EH (cell line): ENCODE measurements around the gene SLAMF7.

ENCODE experiments used
- DNase-seq: peaks from one replicate; pipeline ENCODE4 v3.0.0-alpha.2; 2015; ENCODE audit warnings: low read depth

SLAMF7 gene

DNA sequence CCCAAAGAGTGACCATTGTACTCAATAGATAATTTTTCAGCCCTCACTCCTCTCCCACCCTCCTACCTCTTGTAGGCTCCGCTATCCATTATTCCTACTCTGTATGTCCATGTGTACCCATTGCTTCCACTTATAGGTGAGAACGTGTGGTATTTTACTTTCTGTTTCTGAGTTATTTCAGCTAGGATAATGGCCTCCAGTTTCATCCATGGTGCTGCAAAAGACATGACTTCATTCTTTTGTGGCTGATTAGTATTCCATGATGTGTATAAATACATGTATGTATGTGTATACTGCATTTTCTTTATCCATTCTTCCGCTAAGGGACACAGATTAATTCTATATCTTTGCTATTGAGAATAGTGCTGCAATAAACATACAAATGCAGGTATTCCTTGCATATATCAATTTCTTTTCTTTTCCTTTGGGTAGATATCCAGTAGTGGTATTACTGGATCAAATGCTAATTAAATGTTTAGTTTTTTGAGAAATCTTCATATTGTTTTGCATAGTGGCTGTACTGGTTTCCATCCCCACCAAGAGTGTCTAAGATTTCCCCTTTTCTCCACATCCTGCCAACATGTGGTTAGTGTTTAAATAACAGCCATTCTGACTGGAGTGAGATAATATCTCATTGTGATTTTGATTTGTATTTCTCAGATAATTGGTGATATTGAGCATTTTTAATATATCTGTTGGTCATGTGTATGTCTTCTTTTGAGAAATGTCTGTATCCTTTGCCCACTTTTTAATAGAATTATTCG, 61.8 kb downstream of the SLAMF7 start:
- DNase-seq, result no peak

- DNase-seq, result no peak
These were observed 63.0 kb downstream of the SLAMF7 start for GRCh38 chr1:160801836-160802580.
